Dermis blood vessel endothelial cell (primary cell): Measurements from ENCODE around the gene APLP2. TPM values are rescaled to one million over a fixed set of nuclear protein-coding genes. Genes with fewer than 3 reads are reported as not detected.

Source experiments
- DNase-seq: peaks from one replicate; pipeline ENCODE4 v3.0.0; 2010
- total RNA-seq: library from RNA; depleted of rRNA; stranded (reverse); fragments of >200 nt; gene quantifications from 2 replicates; pipeline ENCODE4 v1.2.3, GENCODE V29; 2014

APLP2 gene
- total RNA-seq, 1 donor from 2014 or later: 986 TPM

DNA sequence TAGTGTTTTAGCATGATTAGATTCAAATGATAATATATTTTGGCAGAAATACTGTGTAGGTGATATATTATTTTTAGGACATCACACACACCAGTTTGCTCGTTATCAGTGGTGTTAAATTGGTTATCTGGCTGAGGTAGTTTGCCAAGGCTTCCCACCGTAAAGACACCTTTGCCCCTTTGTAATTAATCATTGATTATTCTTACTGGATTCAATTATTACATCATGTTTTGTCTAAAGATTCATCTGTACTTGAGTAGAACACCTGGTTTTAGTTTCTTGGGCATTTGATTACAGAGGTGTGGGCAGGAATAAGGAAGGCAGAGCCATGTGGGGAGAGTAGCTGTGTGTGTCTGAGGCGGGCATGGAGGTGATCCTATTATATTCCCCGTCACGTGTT lies 50.4 kb downstream of the APLP2 start:
- no peak for DNase-seq

DNA sequence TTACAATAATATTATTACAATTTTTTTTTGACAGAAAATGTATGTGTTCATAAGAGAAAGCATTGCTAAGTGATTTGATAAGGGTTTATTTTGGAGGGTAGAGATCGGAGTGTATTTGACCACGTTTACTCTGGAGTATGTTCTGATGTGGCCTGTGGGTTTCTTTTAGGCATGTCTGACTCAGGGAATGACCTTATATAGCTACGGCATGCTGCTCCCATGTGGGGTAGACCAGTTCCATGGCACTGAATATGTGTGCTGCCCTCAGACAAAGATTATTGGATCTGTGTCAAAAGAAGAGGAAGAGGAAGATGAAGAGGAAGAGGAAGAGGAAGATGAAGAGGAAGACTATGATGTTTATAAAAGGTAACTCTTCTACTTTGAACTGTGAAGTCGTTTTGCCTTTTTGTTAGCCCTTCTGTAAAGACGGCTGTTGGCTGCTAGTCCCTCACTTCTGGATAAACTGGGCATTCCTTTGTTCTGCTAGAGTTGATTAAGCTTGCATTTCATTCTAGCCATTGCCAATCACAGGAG lies 51.8 kb downstream of the APLP2 start:
- DNase-seq: peak; percentile 64

DNA sequence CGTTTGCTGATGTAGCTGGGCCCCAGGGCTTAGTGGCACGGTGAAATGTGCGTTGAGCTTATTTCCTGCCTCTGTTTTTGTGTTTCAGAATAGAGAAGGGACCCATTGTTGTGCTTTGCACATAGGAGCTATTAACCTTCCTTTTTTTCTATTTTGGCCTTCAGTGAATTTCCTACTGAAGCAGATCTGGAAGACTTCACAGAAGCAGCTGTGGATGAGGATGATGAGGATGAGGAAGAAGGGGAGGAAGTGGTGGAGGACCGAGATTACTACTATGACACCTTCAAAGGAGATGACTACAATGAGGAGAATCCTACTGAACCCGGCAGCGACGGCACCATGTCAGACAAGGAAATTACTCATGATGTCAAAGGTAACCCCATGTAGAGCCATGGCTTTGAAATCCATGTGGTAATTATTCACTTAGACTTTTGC lies 52.5 kb downstream of the APLP2 start:
- DNase-seq: peak; percentile 88

DNA sequence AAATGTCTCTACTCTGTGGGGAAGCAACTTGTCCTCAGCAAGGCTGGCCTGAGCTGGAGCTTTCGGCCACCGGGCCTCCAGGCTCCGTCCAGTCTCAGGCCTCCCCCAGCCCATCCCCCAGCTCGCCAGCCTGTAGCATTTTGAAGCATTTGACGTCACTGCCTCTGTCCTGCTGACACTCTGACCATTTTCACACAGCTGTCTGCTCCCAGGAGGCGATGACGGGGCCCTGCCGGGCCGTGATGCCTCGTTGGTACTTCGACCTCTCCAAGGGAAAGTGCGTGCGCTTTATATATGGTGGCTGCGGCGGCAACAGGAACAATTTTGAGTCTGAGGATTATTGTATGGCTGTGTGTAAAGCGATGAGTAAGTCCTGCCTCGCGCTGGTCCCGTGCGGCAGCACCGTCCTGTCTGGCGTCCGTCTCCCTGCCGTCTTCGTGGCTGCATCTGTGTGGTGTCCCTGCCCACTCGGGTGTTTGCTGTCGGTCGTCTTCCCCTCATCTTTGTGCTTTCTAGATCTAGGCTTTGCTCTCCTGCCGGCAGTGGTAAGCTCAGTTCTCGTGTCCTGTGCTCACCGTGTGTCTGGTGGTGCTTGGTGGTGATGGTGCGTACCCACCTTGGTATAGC lies 53.8 kb downstream of the APLP2 start:
- no peak for DNase-seq

DNA sequence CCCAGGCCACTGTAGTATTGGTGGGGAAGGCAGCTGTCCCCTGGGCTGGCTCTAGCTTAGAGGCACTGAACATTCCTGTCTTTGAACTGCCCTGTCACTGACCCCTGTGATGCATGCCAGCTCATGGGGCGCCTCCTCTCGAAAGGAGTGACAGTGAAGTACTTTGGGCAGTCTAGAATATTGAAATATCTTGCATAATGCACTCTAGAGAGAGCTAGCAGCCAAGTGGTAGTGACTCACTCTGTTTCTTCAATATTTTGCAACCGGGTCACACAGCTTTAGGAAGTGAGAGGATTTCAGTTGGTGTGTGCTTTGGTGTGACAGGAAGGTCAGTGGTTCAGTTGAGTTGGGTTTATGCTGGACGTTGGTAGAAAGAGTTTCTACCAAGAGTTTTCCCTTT lies 54.4 kb downstream of the APLP2 start:
- DNase-seq: peak; percentile 80

DNA sequence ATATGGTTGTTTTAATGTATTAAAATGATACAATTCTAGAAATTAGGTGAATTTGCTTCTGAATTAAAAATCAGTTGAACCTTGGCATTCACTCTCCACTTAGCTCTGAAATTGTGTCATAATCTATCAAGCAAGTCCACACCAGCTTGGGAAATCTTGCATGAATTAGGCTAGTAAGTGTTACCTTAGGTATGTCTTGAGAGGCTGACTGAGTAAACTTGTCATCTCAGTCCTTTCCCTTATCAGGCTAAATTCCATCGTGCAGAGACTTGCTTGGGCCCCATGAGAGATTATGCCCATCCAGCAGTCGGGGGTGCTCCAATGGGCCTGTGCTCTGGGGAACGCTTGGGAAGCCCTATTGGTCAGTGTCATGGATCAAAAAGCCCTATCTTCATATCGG lies 55.9 kb downstream of the APLP2 start:
- no peak for DNase-seq

DNA sequence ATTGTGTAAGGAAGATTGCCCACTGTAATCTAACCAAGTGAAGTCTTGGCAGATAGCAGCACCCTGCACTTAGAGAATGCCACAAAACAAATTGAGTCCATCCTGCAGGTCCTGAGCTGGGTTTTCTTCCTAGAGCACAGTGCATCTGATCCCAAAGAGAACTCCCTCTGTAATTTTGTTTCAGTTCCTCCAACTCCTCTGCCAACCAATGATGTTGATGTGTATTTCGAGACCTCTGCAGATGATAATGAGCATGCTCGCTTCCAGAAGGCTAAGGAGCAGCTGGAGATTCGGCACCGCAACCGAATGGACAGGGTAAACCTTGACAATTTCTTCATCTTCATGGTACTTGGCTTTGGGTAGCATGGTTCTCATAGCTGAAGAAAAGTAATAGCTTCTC lies 56.8 kb downstream of the APLP2 start:
- DNase-seq: no peak

DNA sequence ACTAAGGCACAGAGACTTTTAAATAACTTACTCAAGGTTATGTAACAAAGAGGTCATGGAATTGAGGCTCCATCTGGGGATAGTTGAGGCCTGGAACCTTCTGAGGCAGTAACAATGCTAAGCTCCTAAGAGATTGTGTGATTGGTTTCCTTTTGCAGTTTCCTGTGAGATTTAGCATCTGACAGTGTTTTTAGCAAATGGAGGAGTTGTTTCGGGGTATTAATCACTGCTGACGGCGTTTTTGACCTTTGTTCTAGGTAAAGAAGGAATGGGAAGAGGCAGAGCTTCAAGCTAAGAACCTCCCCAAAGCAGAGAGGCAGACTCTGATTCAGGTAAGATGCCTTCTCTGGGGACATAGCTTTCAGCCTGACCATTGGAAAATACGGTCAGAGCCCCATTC lies 57.8 kb downstream of the APLP2 start:
- peak; percentile 28 for DNase-seq

DNA sequence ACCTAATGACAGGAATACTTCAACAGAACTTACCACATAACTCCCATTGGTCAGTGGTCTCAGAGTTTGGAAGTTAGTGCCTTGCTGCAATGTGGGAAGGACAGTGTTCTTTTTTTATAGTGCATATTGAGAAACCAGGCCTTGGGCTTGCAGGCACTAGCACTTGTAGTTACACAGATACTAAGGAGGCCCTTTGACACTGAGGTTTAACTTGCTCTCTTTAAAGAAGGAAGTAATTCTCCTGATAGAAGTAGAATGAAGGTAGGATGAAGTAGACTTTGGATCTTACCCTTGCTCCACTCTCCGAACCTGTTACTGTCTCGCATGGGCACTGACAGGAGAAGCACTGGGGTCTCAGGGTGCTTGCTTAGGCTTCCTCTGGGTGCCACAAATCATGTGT lies 58.9 kb downstream of the APLP2 start:
- no peak for DNase-seq

DNA sequence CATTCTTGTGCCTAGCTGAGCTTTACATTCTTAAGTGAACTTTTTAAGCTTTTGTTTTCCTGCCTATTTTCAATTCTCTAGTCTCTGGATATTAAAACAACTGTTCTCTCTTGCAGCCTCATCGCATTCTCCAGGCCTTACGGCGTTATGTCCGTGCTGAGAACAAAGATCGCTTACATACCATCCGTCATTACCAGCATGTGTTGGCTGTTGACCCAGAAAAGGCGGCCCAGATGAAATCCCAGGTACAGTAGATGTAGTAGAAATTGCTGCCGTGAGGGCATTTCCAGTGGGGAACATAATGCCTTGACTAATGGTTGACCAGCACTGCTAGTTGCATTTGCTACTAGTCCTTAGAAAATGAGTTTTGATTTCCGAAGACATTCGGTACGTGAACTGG lies 60.2 kb downstream of the APLP2 start:
- no peak for DNase-seq

DNA sequence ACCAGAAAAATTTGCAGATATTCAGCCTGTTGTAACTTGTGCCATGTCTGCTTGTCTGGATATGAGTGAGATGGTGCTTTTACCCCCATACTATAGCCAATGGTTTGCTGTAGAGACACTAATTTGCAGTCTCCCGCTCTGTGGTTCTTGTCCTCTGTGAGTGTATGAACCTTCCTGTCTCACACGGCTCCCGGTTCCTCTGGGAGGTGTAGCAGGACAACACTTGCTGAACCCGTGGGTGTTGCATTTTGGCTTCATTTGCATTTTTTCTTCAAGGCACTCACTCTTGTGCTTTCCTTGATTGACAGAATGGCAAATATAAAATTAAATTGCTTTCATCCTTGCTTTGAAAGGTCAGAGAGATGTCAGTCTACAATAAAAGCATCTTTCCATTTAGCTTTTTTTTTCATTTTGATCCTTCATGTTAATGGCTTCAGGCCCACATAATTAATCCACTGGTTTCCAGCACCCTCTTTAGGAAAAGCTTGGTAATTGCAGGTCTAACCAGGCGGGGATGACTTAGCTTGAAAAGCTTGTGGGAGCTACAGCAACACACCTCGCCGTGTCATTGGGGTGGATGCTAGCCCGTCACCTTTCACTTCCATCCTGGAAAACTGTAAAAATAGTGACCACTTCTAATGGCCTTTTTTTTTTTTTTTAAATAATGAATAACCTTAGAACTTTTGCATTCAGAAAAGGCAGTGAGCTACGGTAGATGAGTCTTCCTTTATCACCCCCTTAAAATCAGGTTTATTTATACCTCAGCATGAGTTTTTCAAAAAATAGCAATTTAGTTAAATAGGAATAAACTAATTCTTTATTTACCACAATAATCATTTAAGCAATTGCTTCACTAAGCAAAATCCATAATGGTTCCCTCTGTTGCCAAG lies 62.5 kb downstream of the APLP2 start:
- peak; percentile 87 for DNase-seq

DNA sequence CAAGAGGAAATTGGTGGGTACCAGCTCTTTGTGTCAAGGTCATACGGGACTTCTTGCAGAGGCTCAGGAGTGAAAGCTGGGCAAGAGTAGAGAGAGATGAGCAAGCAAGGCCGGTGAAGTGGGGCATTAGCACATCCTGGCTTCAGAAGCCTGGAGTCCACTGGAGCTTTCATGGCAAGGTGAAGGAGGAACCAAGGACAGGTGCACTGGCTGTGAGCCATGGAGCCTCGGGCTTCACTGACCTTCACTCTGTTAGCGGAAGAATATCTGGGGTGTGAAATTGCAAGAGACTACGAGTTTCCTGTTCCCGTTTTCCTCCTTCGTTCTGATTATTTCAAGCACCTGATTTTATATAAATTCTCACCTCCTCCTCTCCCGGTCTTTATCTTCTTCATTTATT lies 64.0 kb downstream of the APLP2 start:
- DNase-seq: no peak

DNA sequence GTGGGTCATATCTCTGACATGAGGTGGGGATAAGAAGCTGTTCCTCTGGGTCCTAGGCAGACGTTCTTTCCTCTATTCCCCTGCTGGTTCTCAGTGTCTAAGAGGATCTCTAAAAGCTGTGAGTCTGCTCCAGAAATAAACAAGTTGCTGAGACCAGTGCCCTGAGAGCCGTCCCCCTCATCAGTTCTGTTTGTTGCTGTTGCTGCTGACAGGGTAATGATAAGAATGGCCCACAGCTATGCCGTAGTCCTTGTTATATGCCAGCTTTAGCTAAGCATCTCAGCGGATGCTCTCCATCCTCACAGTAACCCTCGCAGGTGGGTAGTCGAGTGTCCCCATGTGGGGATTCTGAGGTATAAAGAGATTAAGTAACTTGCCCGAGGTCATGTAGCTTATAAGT lies 66.4 kb downstream of the APLP2 start:
- DNase-seq: no peak

DNA sequence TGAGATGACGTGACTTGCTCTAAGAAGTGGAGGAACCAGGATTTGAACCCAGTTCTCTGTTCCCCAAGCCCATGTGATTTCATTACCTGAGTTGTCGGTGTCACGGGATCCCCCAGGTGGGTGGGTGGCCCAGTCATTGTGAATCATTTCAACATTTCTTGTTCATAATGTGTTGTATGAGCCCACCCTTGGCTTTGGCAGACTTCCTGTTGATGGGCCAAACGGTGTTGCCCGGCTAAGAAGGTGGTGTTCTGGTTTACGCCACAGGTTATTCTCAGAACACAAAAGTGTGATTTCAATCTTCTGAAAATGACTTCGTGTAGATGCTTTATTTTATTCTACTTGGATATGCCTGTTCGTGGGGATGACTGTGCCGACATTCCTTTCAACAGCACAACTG lies 68.3 kb downstream of the APLP2 start:
- no peak for DNase-seq

DNA sequence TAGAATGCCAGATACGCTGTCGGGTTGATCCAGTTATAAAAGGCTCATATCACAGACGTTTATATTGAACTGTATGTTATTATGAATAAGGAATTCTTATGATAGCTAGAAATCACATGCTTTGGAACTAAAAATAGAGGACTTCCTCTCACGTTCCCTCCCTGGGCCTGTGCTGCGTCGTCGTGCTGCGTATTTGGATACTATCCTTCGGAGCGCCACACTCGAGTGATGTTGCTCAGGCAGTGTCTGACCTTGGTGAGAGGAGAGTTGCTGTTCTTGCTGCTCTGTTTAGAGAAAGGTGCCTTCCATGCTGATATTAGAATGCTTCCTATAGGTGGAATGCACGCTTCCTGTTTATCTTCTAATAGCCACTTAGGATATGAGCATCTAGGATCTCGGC lies 69.7 kb downstream of the APLP2 start:
- DNase-seq: no peak

DNA sequence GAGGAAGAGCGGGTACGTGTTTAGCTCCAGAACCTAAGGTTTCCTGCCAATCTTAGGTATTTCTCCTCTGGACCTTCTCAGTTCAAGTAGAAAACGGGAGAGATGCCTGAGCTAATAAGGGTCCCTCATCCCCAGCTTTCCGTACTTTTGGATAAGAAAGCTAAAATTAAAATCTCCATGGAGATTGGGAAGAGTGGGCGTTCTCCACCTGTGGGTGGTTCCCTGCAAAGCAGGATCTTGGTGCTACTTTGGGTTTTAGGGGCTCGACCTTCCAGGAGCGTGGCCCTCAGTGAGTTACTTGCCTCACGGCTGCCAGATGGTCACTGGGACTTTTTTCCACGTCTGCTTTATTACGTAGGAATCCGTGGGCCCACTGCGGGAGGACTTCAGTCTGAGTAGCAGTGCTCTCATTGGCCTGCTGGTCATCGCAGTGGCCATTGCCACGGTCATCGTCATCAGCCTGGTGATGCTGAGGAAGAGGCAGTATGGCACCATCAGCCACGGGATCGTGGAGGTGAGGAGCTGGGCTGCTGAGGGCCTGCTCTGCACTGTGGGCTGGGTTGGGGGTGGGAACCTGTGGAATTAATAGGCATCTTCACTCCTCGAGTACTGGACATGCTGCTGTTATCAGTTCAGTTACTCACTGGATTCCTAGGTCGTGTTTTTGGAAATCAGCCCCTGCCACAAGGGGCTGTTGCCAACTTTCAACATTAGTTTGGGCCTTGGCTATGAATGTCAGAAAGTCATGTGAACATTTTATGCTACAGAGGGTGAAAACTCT lies 72.1 kb downstream of the APLP2 start:
- DNase-seq: no peak

DNA sequence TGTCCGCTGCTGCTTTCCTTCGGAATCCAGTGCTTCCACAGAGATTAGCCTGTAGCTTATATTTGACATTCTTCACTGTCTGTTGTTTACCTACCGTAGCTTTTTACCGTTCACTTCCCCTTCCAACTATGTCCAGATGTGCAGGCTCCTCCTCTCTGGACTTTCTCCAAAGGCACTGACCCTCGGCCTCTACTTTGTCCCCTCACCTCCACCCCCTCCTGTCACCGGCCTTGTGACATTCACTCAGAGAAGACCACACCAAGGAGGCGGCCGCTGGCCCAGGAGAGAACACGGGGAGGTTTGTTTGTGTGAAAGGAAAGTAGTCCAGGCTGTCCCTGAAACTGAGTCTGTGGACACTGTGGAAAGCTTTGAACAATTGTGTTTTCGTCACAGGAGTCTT lies 74.4 kb downstream of the APLP2 start:
- no peak for DNase-seq

DNA sequence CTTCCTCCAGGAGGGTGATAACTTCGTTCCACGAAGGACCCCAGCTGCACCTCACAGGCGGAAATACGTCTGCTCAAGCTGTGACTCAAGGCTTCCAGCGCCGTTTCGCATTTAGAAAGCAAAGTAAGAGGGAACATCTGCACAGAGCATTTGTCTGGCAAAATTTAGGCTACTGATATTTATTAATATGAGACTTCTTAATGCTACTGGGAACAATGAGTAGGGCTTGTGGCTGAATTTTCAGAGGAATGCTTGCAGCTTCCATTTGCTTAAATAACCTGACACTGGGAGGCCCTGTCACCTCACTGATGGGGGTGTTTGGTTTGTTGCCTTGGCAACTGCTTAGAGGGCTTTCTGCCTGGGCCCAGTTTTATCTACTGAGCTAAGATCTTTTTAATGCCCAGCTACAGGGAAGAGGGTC lies 75.2 kb downstream of the APLP2 start:
- no peak for DNase-seq

DNA sequence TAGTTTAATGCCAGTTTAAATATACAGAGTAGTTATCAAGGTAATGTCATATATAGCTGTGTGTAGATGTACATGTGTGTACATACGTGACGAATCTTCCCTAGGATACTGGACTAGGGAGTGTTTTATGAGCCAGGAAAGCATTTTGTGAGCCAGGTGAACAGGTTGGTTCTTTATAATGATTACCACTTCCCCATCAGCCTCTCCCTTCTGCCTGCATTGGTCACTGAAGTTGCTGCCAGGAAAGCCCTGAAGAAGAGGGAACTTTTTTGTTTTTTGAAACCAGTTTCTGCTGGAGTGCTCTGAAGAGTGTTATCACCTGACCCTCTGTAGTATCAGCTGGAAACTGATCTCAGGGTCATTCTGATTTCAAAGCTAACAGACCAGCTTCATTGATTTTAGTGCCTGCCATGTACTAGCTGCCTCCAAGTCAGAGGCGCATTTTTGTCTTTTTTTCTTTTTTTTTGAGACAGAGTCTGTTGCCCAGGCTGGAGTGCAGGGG lies 75.7 kb downstream of the APLP2 start:
- no peak for DNase-seq

DNA sequence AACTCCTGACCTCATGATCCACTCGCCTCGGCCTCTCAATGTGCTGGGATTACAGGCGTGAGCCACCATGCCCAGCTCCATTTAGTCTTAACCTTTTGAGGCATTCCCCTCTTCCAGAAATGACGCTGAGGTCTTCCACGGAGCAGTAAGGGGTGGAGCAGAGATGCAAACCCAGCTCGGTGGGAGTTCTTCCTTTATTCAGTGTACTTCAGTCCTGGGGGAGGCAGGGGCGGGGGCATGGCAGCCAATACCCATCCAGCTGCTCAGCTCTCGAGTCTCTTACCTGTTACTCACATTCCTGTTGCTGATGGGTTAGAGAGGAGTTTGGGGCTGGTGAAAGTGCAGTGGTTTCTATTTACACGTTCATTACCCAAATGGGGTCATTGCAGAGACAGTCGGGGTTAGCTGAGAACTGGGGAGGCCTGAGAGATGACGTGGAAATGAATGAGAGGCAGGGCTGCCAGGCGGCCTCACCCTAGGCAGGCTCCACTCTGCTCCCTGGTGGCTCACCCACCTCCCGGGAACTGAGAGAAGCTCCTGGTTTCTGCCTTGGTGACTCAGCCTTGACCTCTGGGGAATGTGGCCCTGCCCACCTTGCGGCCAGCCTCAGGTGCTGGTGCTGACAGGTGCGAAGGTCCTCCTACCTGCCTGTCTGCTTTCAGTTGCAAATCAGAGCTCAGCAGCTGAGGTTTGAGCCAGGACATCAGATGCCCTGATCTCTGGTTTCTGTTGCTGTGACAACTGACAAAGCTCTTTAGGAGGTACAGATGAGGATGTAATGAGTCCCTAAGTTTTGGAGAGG lies 76.5 kb downstream of the APLP2 start:
- peak; percentile 50 for DNase-seq

DNA sequence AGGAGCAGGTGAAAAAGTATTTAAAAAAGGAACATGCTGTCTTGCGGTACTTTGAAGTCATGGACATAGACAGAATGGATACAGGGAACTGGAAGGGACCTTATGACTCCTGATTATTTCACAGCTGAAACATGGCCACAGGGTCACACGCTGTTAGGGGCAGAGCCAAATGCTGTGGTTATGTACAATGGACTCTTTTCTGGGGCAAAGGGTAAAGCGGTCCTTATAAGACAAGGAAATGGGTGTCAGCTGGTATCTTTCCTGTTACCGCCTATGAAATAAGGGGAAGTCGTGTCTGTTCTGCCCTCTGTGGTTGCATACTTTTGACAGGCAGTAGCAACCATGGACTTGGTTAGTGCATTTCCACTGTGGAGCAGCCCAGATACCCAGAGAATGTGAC lies 77.1 kb downstream of the APLP2 start:
- peak; percentile 61 for DNase-seq

DNA sequence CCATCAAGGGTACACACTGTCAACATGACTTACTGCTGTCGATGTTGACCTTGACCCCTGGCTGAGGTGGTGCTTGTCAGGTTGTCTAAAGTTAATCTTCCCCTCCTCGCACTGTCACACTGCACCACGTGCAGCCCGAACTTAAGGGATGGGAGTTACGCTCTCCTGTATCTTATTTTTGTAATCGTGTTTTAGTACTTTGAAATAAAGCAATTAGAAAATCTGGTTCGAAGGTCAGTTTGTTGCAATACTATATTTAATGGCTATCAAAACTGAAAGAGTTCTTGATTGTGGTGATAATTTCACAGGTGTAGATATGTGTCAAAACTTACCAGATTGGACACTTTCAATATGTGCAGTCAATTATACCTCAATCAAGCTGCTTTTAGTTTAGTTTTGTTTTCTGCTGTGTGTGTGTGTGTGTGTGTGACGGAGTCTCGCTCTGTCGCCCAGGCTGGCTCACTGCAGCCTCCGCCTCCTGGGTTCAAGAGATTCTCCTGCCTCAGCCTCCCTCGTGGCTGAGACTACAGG lies 79.2 kb downstream of the APLP2 start:
- no peak for DNase-seq
